A549 treated with RU486 at 1 μM for 4 hours (cell line): ENCODE results near the gene GPX3. TPM values are rescaled to one million over a fixed set of nuclear protein-coding genes. Genes with fewer than 3 reads are reported as not detected.

Source experiments
- total RNA-seq: library from RNA; stranded (reverse); fragments of 200-300 nt; extraction: Qiagen RNA extraction; gene quantifications from 5 replicates; pipeline ENCODE4 v1.2.3, GENCODE V29; 2022; ENCODE audit warnings: low read depth

GPX3 gene, protein sequence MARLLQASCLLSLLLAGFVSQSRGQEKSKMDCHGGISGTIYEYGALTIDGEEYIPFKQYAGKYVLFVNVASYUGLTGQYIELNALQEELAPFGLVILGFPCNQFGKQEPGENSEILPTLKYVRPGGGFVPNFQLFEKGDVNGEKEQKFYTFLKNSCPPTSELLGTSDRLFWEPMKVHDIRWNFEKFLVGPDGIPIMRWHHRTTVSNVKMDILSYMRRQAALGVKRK
- 14.4 to 20.9 TPM (median 18.1 TPM) in 5 replicates for total RNA-seq

DNA sequence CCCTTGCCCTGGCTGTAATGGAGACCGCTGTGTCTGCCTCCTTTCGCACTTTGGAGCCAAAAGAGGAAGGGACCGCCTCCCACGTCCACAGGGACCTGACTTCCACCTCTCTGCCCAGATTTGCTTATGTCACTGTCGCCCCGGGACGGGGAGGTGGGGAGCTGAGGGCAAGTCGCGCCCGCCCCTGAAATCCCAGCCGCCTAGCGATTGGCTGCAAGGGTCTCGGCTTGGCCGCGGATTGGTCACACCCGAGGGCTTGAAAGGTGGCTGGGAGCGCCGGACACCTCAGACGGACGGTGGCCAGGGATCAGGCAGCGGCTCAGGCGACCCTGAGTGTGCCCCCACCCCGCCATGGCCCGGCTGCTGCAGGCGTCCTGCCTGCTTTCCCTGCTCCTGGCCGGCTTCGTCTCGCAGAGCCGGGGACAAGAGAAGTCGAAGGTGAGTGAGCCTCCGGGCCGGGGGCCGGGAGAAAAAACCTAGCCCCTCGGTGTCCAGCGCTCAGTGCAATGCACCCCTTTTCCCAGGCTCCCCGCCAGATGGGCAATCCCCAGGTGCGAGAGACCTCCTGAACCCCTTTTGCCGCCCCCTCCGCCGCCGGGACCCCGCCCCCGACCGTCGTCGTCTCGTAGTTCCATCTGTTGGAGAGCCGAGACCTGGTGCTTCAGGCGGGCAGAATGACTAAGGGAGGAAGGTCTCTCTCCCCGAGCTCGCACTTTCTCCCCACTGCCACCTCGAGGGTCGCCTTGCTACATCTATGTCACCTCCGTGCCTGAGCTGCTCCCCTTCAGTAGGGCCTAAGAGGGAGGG, at the start of gene GPX3:
GPX3 (plus strand) TSS at position 288 of the 807 bp plus-strand sequence; CDS start at position 352, 64 bp downstream.

Other genes with a start within 250 kb of the GPX3 start
- gene SMIM3, start 241.8 kb upstream of the GPX3 start, total RNA-seq, result 3.4 to 4.1 TPM (median 4.0 TPM) in 5 replicates
- 0.06 to 0.37 TPM (median 0.15 TPM) in 3 of 5 replicates, not detected in the others for gene IRGM, start 174.1 kb upstream of the GPX3 start, total RNA-seq
- gene ZNF300, start 115.6 kb upstream of the GPX3 start, total RNA-seq, result 1.4 to 2.8 TPM (median 2.5 TPM) in 5 replicates
- gene TNIP1, start 60.4 kb downstream of the GPX3 start, total RNA-seq, result 126 to 142 TPM (median 127 TPM) in 5 replicates
- 38.1 to 42.0 TPM (median 39.3 TPM) in 5 replicates for gene ANXA6, start 137.2 kb downstream of the GPX3 start, total RNA-seq
- 1.5 to 2.0 TPM (median 1.7 TPM) in 5 replicates for gene CCDC69, start 203.5 kb downstream of the GPX3 start, total RNA-seq
- 16.3 to 18.9 TPM (median 17.0 TPM) in 5 replicates for gene GM2A, start 232.6 kb downstream of the GPX3 start, total RNA-seq